Hepatocyte (in vitro differentiated cells): ENCODE measurements around the gene BAZ2B. TPM values are rescaled to one million over a fixed set of nuclear protein-coding genes. Genes with fewer than 3 reads are reported as not detected.

Experiments
- DNase-seq: peaks from one replicate; pipeline ENCODE4 v3.0.0-alpha.2; 2016; ENCODE audit warnings: low spot score
- H2AFZ ChIP-seq: fragments of 200-600 bp; sonication (generic); 2 replicates; pipeline ENCODE4 v1.6.0; 2016; ENCODE audit warnings: antibody characterized with exemption, mild to moderate bottlenecking
- H3K27ac ChIP-seq: fragments of 200-600 bp; sonication (generic); 2 replicates; pipeline ENCODE4 v1.5.1; 2016; ENCODE audit warnings: mild to moderate bottlenecking
- H3K27me3 ChIP-seq: fragments of 200-600 bp; sonication (generic); 2 replicates; pipeline ENCODE4 v1.6.1; 2016
- H3K36me3 ChIP-seq: fragments of 200-600 bp; sonication (generic); replicated peaks from 2 replicates; pipeline ENCODE4 v1.5.1; 2016; ENCODE audit warnings: low read depth; ENCODE audit not compliant: insufficient read depth
- H3K4me1 ChIP-seq: fragments of 200-600 bp; sonication (generic); 2 replicates; pipeline ENCODE4 v1.5.1; 2016; ENCODE audit warnings: mild to moderate bottlenecking, moderate library complexity; ENCODE audit not compliant: insufficient read depth
- H3K4me2 ChIP-seq: fragments of 200-600 bp; sonication (generic); 2 replicates; pipeline ENCODE4 v1.6.0; 2016
- H3K4me3 ChIP-seq: fragments of 200-600 bp; sonication (generic); 2 replicates; pipeline ENCODE4 v1.5.1; 2016; ENCODE audit warnings: mild to moderate bottlenecking
- H3K79me2 ChIP-seq: fragments of 200-600 bp; sonication (generic); 2 replicates; pipeline ENCODE4 v1.6.0; 2017; ENCODE audit warnings: mild to moderate bottlenecking
- H3K9me2 ChIP-seq: fragments of 200-600 bp; sonication (generic); replicated peaks from 2 replicates; pipeline ENCODE4 v1.6.0; 2017; ENCODE audit warnings: mild to moderate bottlenecking; ENCODE audit not compliant: insufficient read depth
- H3K9me3 ChIP-seq: fragments of 200-600 bp; sonication (generic); 2 replicates; pipeline ENCODE4 v1.5.1; 2016; ENCODE audit warnings: low read depth, mild to moderate bottlenecking
- H4K20me1 ChIP-seq: fragments of 200-600 bp; sonication (generic); 2 replicates; pipeline ENCODE4 v1.6.0; 2016; ENCODE audit warnings: mild to moderate bottlenecking; ENCODE audit not compliant: insufficient read depth, poor library complexity, severe bottlenecking
- CTCF ChIP-seq: fragments of 200-600 bp; sonication (generic); IDR thresholded peaks from 2 replicates; pipeline ENCODE4 v1.5.1; 2016; ENCODE audit warnings: antibody characterized with exemption, mild to moderate bottlenecking; ENCODE audit not compliant: poor library complexity
- EZH2 ChIP-seq: fragments of 200-600 bp; sonication (generic); IDR thresholded peaks from 2 replicates; pipeline ENCODE4 v1.6.1; 2016; ENCODE audit warnings: antibody characterized with exemption, mild to moderate bottlenecking, borderline replicate concordance
- EZH2phosphoT487 ChIP-seq: fragments of 200-600 bp; sonication (generic); IDR thresholded peaks from one replicate; pipeline ENCODE4 v1.6.1; 2018; ENCODE audit warnings: antibody characterized with exemption, mild to moderate bottlenecking, low read depth, moderate library complexity; ENCODE audit not compliant: unreplicated experiment, severe bottlenecking
- WGBS: methylation state at CpG from one replicate; pipeline ENCODE4 v1.1.6; 2016; ENCODE audit warnings: low lambda C conversion rate; ENCODE audit errors: missing lambda C conversion rate; 5-methylcytosine and 5-hydroxymethylcytosine counted together
- polyA plus RNA-seq: library from polyadenylated mRNA; unstranded; fragments of >200 nt; fragmentation: Nextera tagmentation; extraction: Ambion mirVana; gene quantifications from 2 replicates; pipeline ENCODE4 v1.2.1, GENCODE V29; 2016
- total RNA-seq: library from RNA; depleted of rRNA; stranded (reverse); fragments of >200 nt; gene quantifications from 2 replicates; pipeline ENCODE4 v1.2.3, GENCODE V29; 2014

Gene BAZ2B
- total and polyA plus RNA-seq, 2 experiments from 2014 or later, result 40.7 to 83.3 TPM

GRCh38 chr2:159454185-159454584 lies 162.2 kb downstream of the BAZ2B start:
- H3K4me2 ChIP-seq, result no peak overlapping the region
- no peak overlapping the region for H3K27ac ChIP-seq
- no peak overlapping the region for H2AFZ ChIP-seq
- H4K20me1 ChIP-seq, result no peaks in the 10 kb centered on the region
- no peaks in the 10 kb centered on the region for H3K9me2 ChIP-seq
- H3K79me2 ChIP-seq, result peaks cover 3% of the 10 kb centered on the region
- no peaks in the 10 kb centered on the region for H3K36me3 ChIP-seq
- DNase-seq, result peak; percentile 4
- H3K4me1 ChIP-seq, result peaks cover 3% of the 10 kb centered on the region
- no peak overlapping the region for H3K4me3 ChIP-seq
- H3K27me3 ChIP-seq, result no peaks in the 10 kb centered on the region
- TF ChIP-seq EZH2phosphoT487 (no peak), EZH2 (no peak), CTCF (no peak)
- H3K9me3 ChIP-seq, result no peaks in the 10 kb centered on the region

- no peaks in the 10 kb centered on the region for H3K9me2 ChIP-seq
- no peak overlapping the region for H3K27ac ChIP-seq
- no peak for DNase-seq
- no peaks in the 10 kb centered on the region for H3K27me3 ChIP-seq
- H3K4me2 ChIP-seq, result no peak overlapping the region
- WGBS, result 70% methylated on average over 3 of the region's 3 CpGs
- no peaks in the 10 kb centered on the region for H3K9me3 ChIP-seq
- H3K4me1 ChIP-seq, result peaks cover 3% of the 10 kb centered on the region
- no peak overlapping the region for H2AFZ ChIP-seq
- H3K79me2 ChIP-seq, result peaks cover 3% of the 10 kb centered on the region
- no peaks in the 10 kb centered on the region for H3K36me3 ChIP-seq
- no peak for TF ChIP-seq EZH2
- no peak for TF ChIP-seq EZH2phosphoT487
- no peak for TF ChIP-seq CTCF
- no peak overlapping the region for H3K4me3 ChIP-seq
- no peaks in the 10 kb centered on the region for H4K20me1 ChIP-seq
These were observed 166.2 kb downstream of the BAZ2B start for GRCh38 chr2:159450180-159450579.

DNA sequence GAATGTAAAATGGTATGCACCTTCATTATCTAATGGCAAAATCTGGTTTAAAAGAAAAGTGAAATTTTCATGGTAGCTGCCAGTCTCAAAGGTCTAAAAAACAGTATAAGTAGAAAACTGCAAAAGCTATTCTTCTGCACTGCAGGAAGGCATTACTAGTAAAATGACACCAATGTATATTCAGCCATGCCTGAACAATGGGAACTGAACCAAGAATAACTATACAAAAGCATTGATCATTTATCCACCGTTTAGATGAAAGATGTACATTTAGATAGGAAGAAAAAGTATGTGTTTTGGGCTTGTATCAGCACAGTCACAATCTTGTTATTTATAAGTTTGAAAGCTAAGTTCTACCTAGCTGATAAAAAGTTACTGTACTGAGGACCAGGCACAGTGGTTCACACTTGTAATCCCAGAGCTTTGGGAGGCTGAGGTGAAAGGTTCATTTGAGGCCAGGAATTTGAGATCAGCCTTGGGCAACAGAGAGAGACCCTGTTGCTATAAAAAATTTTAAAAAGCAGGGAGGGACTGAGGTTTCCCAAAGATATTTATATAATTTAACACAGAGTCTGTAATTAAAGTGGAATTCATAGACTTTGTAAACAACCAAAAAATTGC lies 166.7 kb downstream of the BAZ2B start:
- no peaks in the 10 kb centered on the region for H4K20me1 ChIP-seq
- no peak overlapping the region for H2AFZ ChIP-seq
- peaks cover under 1% of the 10 kb centered on the region for H3K4me1 ChIP-seq
- H3K27me3 ChIP-seq, result no peaks in the 10 kb centered on the region
- H3K4me2 ChIP-seq, result no peak overlapping the region
- H3K9me3 ChIP-seq, result no peaks in the 10 kb centered on the region
- H3K79me2 ChIP-seq, result peaks cover 3% of the 10 kb centered on the region
- H3K9me2 ChIP-seq, result no peaks in the 10 kb centered on the region
- 4% methylated on average over 1 of the region's 1 CpG for whole genome bisulfite sequencing
- H3K4me3 ChIP-seq, result no peak overlapping the region
- DNase-seq, result no peak
- peaks cover 6% of the 10 kb centered on the region for H3K36me3 ChIP-seq
- no peak overlapping the region for H3K27ac ChIP-seq
- TF ChIP-seq CTCF, result no peak
- no peak for TF ChIP-seq EZH2phosphoT487
- TF ChIP-seq EZH2, result no peak
